GM12801 (cell line): ENCODE results near the gene EPS15.

ENCODE experiments used
- TF ChIP-seq, protein P1 (sequence below): IDR thresholded peaks from one replicate; pipeline ENCODE4 v1.5.1; 2011; ENCODE audit warnings: control low read depth; ENCODE audit not compliant: insufficient read length; ENCODE audit errors: extremely low read depth

EPS15 gene

DNA sequence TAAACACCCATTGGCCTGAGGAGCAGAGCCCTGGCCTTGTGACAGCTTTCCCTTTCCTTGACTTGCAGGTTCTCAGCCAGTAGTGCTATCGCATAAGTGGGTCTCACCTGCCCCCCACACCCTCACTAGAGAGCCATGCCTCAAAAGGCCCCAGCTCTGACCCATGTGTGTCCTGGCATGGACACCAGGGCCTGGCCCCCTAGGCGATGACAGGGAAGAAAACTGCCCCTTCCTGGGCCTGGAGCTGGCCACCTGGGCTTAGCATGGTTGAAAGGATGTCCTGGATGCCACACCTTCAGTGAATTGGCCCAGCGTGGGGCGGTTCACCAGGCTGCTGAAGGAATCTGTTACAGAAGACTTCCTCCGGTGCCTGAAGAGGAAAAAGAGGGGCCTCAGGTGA lies 207.2 kb downstream of the EPS15 start:
- TF ChIP-seq, protein P1, sequence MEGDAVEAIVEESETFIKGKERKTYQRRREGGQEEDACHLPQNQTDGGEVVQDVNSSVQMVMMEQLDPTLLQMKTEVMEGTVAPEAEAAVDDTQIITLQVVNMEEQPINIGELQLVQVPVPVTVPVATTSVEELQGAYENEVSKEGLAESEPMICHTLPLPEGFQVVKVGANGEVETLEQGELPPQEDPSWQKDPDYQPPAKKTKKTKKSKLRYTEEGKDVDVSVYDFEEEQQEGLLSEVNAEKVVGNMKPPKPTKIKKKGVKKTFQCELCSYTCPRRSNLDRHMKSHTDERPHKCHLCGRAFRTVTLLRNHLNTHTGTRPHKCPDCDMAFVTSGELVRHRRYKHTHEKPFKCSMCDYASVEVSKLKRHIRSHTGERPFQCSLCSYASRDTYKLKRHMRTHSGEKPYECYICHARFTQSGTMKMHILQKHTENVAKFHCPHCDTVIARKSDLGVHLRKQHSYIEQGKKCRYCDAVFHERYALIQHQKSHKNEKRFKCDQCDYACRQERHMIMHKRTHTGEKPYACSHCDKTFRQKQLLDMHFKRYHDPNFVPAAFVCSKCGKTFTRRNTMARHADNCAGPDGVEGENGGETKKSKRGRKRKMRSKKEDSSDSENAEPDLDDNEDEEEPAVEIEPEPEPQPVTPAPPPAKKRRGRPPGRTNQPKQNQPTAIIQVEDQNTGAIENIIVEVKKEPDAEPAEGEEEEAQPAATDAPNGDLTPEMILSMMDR: no peak

DNA sequence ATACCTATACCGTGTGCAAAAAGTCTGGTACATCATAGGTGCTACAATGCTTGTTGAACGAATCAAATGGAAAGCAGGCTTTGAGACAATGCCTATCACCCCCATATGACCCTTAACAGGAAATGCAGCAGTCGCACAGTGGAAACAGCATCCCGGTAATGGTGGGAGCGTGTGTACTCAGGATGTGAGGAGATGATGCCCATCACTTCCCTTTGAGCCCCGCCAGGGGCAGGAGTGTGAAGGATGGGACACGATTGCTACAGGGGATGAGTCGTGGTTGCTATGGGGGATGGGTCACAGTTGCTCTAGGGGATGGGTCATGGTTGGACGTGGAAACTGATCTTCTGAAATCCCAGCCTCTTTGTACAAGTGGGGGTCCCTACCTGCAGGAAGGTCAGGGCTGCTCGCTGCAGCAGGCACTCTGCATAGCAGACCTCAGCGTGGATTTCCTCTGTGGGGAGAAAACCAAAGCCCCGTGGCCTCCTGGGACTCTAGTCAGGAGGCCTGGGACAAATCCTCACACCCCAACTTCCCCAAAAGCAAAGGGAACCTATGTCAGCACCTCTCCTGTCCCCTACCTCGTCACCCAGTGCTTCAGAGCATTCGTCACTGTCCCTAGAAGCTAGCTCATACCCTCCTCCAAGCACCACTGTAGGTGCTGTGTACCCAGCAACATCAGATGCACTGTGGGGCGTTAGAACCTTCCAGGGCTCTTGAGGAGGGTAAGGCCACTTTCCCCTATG lies 208.0 kb downstream of the EPS15 start:
- TF ChIP-seq, protein P1: no peak

DNA sequence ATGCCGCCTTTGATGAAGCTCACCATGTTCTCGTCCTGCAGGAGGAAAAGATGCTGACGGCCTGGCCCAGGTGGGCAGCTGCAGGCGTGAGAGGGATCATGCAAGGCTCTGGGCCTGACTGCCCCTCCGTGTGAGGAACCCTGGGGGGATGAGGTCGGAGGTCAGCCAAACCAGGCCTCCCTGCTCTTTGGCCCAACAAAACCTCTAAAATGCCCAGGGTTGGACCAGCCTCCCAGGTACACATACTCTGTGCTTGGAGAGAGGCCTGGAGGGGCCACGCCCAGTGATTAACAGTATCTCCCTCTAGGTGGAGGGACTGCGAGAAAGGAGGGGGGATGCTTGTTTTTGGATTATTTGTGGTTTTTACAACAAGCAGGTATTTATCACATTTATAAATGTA lies 209.8 kb downstream of the EPS15 start:
- TF ChIP-seq, protein P1: no peak

DNA sequence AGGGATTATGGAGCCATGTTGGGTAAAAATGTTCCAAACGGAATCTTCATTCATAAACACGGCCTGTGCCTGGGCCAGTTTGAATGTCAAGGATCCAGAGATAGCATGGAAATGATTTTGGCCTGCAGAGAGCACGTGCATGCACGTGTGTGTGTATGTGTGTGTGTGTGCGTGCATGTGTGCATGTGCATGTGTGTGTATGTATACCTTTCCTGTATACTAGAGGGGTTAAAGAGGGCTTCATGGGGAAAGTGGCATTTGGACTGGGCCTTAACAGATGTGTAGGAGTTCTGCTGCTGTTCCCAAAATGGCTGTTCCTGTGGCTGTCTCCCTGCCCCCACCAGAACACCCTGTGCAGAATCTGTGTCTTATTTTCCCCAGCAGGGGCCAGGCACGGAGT lies 210.4 kb downstream of the EPS15 start:
- TF ChIP-seq, protein P1: no peak

DNA sequence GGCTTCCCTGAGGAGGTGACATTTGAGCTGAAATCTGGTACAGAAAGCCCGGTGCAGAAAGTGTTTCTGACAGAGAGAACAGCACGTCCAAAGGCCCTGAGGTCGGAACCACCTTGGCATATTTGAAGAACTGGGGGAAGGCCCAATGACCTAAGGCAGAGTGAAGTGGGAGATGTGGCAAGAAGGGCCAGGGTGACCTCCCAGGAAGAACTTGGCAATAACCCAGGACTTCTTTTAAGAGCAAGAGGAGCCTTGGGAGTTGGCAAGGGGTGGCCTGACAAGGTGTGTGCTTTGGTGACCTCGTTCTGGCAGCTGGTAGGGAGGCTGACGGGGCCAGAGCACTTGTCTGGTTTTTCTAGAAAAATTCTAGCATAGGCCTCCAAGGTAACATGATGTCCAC lies 212.1 kb downstream of the EPS15 start:
- TF ChIP-seq, protein P1: no peak

DNA sequence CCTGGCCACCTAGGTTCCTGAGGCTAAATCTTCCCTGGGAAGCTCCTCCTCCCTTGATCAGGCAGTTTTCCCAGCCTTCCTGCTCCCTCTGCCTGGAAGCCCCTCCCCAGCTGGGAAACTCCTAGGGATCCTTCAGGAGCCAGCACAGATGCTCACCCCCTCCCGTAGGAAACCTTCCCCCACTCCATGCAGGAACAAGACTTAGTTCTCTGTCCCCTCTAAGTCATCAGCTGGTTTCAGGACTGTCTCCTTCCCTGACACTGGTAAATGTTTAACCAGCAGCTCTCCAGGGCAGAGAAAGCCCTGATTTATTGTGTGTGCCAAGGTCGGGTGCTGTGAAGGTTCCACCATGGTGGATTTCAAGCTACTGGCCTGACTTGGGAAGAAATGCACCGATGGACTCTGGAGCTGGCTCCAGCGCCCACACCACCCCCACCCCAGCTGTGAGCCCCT lies 213.7 kb downstream of the EPS15 start:
- TF ChIP-seq, protein P1: no peak

DNA sequence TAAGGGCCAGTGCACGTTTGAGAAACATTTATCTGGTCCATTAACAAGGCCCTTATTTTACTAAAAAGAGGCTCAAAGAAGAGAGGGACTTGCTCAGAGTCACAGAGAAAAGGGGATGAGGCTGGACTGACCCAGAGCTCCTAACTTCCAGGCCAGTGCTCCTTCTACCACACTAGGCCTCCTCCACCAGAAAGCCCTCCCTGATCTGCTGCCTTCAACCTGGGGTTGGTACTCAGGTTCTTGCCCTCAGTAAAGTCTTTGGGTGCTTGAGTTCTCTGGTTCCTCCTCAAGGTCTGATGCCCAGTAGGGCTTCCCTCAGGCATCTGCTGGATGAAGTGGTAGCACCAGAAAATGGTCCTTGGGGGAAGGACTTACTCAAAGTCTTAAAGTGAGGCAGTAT lies 214.7 kb downstream of the EPS15 start:
- TF ChIP-seq, protein P1: no peak
